ENCODE results near the gene CYTH1.

Gene CYTH1, protein sequence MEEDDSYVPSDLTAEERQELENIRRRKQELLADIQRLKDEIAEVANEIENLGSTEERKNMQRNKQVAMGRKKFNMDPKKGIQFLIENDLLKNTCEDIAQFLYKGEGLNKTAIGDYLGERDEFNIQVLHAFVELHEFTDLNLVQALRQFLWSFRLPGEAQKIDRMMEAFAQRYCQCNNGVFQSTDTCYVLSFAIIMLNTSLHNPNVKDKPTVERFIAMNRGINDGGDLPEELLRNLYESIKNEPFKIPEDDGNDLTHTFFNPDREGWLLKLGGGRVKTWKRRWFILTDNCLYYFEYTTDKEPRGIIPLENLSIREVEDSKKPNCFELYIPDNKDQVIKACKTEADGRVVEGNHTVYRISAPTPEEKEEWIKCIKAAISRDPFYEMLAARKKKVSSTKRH

DNA sequence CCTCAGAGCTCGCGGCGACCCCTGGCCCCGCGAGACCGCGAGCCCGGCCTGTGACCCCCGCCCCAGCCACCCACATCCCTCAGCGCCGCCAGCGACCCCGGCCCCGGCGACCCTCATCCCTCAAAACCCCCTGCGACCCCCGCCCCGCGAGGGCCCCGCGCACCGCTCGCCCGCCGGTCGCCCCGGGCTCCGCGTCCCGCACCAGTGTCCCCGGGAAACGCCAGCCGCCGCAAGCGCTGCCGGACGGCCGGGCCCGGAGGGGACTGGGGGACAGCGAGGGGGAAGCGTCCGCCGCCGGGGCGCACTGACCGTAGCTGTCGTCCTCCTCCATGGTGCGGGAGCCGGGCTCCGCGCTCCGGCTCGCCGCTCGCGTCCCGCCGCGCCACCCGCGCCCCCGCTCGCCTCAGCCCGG, at the start of gene CYTH1:
CYTH1 (minus strand) TSS at position 381 of the 412 bp plus-strand sequence; CDS start at position 331, 50 bp downstream.
- DNase-seq (ENCODE audit: low read depth, low spot score), result no peak

DNA sequence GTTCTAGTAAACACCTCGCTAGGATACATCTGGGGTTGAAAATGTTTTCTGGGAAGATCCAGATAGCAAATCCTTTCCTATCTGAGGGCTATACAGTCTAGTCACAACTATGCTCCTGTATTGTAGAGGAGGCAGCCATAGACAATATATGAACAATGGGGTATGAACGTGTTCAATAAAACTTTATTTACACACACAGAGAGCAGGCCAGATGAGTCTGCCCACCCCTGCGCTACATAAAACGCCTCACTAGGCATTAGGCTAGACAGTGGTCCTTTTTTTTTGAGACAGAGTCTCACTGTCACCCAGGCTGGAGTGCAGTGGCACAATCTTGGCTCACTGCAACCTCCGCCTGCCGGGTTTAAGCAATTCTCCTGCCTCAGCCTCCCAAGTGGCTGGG, 47.4 kb upstream of the CYTH1 start:
- DNase-seq (ENCODE audit: low read depth, low spot score), result no peak

DNA sequence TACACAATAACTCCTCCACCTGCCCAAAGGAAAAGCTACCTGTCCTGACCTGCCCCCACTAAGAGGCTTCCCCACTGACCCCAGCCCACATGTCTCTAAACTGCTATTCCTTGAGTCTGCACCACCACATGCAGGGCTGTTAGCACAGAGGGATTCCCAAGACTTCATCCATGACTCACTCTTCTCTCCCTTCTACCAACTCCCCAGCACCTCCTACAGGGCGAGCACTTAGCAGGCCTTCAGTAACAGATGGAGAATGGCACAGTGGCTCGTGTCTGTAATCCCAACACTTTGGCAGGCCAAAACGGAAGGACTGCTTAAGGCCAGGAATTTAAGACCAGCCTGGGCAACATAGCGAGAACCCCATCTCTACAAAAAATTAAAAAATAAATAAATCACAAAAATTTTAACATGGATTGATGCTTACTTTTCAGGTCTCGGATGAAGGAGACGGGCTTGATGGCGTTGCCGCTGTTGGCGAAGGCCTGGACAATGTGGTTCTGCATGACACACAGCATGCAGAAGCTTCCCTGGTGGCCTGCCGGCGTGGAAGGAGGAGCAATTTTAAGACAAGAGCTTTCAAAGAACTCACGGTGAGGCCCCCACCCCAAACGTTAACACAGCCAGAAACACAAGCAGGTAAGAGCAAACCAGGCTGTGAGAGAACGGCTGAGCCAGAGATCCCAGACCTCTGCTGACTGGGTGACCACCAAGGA, 46.6 kb upstream of the CYTH1 start:
- peak; percentile 49 for DNase-seq (ENCODE audit: low read depth, low spot score)

DNA sequence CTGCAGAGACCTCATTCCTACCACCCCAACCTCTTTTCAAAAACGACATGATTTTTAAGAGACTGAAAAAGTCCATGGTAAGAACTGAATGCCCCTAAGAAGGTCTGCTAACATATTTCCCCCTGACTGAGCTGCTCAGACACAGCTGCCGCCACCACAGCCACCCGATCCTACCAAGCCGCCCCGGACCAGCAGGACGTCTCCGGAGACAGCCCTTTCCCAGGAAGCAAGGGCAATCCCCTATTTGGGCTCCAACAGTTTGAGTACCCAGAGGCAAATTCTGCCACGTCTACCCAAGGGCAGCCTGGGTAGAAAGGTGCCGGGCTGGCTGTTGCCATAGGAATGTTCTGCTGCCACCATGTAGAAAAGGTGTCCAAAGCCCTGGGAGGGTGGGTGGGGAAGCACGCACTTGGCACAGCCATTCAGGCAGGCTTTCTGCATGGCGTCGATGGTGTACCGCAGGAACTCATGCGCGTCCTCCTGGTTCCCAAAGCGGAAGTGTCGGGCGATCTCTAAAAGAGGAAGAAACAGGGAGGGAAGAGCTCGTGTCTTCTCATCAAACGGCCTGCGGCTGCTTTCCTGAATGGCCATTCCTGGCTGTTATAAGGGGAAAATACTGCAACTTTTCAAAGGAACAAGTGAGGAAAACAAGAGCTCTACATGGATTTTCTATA, 44.9 kb upstream of the CYTH1 start:
- no peak for DNase-seq (ENCODE audit: low read depth, low spot score)

DNA sequence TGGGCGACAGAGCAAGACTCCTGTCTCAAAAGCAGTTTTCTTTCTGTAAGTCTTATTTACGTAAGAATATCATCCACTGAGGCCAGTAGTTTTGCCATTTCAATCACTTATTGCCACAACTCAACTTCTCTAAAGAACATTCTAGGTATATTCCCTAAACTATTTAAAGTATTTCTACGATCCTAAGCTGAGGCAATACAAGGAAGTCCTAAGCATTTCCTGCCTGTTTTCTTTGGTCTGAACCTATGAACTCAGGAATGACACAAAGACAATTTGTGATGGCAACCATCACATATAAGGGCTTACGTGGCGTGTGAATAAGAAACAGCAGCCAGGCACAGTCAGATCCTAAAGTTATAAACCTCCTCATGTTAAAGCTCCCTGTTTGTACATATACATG, 44.3 kb upstream of the CYTH1 start:
- no peak for DNase-seq (ENCODE audit: low read depth, low spot score)

DNA sequence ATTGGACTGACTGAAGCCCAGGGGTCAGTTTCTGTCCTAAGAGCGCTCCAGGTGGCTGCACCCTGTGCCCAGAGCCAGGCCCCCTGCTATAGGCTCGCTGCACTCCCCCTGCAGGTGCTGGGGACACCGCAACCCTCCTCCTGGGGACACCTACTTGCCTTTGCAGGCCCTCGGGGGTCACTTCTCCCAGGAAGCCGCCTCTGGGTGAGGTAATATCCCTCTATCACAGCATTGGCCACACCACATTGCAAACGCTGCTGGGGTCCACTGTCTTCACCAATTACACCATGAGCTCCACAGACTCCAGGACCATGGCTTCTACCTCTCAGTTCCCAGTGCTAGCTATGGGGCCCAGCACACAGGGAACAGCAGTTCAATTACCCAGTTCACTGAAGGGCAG, 43.6 kb upstream of the CYTH1 start:
- no peak for DNase-seq (ENCODE audit: low read depth, low spot score)

DNA sequence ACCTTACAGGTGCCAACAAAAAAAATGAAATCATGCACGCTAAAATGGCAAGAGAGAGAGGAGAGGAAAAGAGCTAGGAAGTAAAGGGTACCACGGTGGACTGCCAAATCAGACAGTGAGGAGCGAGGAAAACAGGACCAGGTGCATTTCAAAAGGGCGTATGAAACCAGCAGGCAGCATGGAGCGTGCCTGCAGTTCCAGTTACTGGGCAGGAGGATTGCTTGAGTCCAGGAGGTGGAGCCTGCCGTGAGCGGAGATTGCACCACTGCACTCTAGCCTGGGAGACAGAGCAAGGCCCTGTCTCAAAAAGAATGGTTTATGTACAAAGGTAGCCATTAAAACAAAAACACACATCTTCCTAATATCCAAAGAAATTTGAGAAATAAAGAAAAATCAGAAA, 42.2 kb upstream of the CYTH1 start:
- DNase-seq (ENCODE audit: low read depth, low spot score), result no peak

DNA sequence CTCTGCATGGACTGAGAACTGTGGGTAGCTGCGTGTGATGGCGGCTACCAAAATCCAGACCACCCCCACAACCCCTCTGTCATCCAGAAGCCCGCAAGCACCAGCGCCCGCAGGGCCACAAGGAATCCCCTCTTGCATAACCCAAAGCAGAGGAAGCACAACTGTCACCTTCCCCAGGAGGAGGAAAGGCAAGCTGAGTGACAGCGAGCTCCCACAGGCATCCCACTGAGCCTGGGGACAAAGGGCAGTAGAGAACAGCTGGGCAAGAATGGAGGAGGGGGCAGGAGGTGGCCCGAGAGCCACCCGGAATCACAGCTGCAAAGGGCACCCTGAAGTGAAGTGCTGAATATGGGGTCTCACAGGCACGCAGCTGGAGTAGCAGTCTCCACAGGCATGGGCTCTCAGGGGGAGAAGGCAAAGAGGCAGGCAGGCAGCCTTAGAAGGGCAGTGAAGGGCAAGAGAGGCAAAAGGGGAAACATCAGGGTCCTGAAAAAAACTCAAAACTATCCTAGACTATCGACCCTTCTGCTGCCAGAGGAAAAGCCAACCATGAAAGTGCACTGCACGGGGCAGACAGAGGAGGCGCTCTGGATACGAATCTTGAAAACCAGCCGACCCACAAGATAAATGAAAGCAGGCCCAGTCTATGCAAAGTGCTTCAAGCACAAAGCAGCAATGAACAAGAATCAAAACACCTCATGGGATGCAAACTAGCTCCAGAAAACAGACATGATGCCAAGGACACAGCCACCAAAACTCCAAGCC, 41.4 kb upstream of the CYTH1 start:
- DNase-seq (ENCODE audit: low read depth, low spot score), result no peak

DNA sequence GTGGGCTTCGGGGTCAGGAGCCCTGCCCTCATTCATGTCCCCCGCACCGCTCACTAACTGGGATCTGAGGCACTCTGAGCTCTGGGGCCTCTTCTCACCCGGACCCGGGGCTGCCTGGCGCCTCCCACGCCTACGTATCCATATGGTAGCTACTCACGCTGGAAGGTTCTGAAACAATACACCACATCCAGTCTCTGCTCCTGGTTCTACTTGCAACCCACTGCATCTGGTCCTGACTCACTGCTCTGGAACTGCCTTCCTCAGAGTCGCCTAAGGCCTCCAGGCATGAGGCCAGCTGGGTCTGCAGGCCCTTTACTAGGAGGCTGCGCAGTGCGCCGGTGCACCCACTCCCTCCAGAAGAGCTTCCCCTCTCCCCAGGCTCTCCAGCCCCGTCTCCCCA, 40.5 kb upstream of the CYTH1 start:
- peak; percentile 64 for DNase-seq (ENCODE audit: low read depth, low spot score)

DNA sequence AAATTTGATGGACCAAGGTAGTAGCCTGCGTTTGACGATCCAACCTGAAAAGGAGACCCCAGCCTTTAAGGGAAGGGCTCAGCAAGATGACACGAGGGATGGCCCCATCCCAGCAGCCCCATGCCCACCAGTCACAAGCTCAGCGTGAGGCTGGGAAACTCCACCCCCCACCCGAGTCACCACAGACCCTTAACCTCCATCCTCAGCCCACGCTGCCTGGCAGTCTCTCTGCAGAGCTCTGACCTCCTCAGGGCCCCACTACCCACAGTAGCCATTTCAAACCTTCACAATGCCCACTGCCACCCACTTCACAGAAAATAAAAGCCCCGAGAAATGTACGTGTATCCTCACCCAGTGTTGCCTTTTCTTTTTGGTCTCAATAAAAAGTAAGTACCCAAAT, 39.9 kb upstream of the CYTH1 start:
- DNase-seq (ENCODE audit: low read depth, low spot score), result no peak

DNA sequence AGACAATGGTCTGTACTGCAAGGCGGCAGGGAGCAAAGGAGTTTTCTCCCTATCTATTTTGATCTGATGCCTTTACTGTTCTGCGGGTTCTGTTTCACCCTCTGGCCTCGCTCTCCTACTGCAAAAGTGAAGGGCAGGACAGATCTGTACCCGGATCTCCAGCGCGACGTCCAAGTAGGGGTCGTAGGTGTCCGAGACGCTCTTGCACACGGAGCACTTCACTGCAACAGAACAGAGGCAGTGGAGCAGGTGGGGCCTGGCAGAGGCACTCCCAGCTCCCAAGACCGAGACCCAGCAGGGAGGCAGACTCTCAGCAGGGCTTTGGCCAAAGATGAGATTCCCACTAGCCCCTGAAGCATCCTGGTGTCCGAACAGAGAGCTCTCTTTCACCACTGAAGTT, 38.8 kb upstream of the CYTH1 start:
- DNase-seq (ENCODE audit: low read depth, low spot score), result no peak

DNA sequence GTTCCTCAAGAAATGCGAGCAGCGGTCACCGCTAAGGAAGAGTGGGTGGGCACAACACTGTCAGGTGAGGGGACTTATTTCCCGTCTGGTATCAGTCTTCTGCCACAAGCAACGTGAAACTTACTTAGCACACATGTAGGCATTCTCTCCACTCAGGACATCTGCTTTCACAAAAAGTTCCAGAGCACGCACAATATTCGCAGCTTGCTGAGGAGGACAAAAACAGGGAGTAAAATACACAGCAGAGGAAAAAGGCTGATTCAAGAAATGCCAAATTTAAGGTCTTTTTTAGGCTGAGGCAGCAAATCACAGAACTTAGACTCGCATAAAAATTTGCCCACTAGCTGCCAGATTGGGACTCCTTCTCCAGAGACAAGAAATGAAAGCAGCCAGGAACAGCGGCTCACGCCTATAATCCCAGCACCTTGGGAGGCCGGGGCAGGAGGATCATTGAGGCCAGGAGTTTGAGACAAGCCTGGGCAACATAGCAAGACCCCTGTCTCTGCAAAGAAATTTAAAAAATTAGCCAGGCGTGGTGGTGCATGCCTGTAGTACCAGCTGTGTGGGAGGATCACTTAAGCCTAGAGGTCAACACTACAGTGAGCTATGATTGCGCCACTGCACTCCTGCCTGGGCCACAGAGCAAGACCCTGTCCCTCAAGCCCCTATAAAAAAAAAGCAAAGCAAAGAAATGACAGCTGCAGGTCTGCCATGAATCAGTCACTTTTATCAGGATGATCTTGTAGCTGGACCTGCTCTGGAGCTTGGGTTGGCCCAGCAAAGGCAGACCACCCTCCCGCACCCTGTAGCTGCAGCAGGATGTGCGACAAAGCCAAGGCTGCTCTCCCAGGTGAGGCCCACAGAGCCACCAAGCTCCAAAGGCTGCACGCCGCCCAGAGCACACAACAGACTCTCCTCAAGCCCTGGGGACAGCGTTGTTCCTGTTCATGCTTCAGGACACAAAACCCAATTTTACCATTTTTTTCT, 38.0 kb upstream of the CYTH1 start:
- DNase-seq (ENCODE audit: low read depth, low spot score), result no peak

DNA sequence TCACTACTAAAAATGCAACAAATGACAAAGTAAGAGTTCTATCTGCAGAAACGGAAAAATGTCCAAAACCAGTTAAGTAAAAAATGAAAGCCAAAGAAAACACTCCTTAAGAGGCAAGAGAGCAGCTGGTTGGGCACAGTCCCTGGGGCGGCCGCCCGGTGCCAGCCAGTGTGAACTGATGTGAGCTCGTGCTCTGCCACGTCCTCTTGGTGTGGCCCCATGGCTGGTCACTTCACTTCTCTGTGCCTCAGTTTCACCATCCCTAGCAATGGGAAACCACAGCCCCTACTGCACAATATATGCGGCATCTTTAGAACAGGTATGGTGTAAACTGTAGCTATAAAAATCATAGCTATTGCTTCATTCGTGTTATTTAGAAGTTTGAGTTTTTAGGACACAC, 37.3 kb upstream of the CYTH1 start:
- no peak for DNase-seq (ENCODE audit: low read depth, low spot score)

DNA sequence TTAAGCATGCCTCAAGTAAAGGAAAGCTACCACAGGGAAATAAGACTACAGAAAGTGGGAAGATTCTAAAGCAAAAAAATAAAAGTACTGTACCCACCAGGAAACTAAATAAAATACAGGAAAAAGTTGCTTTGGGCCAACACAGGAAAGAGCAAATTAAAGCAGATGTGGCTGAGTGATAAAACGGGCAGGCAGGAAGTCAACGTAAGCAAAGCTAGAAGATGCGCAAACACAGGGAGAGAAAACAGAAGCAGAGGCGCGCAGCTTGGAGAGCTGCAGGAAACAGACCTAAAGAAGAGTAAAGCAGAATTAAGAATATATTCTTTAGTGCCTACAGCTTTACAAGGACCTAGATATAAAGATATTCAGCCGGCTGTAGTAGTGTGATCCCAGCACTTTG, 36.9 kb upstream of the CYTH1 start:
- no peak for DNase-seq (ENCODE audit: low read depth, low spot score)

DNA sequence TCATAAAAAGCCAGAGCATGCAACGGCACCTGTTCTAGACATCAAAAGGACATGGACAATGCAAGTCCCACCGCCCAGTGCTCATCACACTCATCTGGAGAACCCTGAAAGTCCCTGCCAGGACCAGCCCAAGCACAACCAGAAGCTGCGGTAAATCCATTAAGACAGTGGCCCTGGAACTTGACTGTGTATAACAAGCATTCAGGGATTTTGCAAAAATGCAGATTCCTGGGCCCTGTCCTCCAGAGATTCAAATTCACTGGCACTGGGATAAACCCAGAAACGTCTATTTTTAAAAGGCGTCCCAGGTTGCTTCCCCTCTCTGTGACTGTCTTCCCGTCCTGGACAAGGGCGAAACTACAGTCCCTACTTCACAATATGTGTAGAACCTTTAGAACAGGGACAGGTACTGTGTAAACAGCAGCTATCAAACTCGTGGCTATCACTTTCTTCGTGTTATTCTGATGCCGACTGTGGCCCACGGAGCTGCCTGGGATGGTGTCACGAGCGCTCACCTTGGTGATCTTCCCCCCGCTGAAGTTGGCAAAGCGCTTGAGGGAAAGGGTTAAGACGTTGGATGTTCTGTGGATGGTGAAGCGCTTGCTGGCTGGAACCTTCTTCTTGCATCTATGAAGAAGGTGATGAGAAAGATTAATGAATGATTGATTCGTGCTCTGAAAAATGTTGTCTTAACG, 36.2 kb upstream of the CYTH1 start:
- DNase-seq (ENCODE audit: low read depth, low spot score), result no peak

DNA sequence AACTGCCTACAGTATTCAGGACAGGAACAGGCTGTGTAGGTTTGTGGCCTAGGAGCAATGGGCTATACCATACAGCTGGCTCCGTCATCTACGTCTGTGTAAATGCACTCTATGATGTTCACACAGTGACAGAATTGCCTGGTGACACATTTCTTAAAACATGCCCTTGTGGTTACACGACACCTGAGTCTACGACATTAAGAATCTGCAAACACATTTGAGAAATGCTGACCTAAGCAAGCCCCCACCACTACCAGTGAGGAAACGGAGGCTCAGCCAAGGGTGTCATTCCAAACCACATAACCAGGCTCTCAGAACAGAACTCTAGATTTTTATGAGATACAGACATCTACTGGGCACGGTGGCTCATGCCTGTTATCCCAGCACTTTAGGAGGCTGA, 35.0 kb upstream of the CYTH1 start:
- no peak for DNase-seq (ENCODE audit: low read depth, low spot score)

DNA sequence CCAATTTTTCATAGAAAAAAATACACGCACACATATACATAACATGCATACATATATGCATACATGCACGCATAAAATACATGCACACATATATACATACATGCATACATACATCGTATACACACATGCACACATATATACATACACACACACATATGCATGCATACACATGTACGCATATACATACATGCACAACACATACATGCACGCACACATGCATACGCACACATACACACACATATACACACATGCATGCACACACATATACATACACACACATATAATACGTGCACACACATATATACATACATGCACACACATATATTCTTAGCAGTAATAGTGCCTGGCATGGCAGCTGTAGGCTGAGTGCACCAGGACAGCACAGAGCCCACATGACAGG, 33.6 kb upstream of the CYTH1 start:
- no peak for DNase-seq (ENCODE audit: low read depth, low spot score)

DNA sequence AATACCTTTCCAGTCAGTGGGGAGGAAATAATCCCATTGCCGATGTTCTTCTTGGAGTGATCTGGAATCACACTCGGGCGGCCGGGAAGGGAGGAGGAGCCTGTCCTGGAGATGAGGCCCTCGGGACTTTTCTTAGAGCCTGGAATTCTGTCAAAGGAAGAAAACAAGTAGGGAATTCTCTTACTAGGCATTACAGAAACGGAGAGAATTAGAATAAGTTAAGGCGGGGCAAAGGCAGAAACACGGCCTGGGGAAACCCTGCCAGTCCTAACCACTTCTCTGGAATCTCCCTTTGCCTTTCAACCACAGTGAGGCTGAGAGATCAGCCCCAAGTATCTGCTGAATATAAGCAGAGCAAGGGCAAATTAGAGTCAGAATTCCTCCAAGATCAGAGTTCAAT, 30.8 kb upstream of the CYTH1 start:
- DNase-seq (ENCODE audit: low read depth, low spot score), result peak; percentile 24

DNA sequence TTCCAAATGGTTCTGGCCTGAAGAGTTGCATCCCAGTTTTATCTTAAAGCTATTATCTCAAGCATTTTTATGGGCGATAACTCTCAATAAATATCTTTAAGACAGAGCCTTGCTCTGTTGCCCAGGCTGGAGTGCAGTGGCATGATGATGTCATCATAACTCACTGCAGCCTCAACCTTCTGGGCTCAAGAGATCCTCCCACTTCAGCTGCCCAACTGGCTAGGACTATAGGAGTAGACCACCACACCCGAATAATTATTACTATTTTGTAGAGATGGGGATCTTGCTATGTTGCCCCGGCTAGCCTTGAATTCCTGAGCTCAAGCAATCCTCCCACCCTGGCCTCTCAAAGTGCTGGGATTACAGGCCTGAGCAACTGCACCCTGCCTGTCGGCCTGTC, 26.1 kb upstream of the CYTH1 start:
- no peak for DNase-seq (ENCODE audit: low read depth, low spot score)

DNA sequence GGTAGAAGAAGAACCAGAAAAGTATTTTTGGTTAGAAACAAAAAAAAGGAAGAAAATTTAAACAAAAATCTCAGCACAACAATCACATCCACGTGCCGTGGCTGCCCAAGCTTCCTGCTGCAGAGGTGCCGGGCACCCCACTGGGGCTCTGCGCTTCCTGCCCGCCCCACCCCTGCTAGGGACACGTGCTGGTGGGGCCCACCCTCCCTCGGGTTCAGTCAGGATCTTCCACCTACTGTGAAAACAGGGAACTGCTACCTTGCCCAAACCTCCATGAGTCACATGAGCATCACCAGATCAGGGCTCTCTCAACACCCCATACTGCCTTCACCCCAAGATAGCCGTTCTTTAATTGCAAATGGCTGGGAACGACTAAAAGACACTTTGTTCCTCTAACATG, 24.4 kb upstream of the CYTH1 start:
- no peak for DNase-seq (ENCODE audit: low read depth, low spot score)
